ENCODE data around the gene PRDM12.
A peak's percentile ranks its signal among the peaks of the same experiment; 100 is the strongest.

- TF ChIP-seq GATA2 (IDR thresholded peaks at IDR 0.05; ENCODE audit: low read depth, low read length) (0 out of 2 replicates have a peak, but pooled peaks have one; percentile 7), GATA3 (IDR thresholded peaks at IDR 0.05; ENCODE audit: low read depth, low read length) (no peak)
Observed at GRCh38 chr9:130707225-130707976, 43.0 kb downstream of the PRDM12 start.
